Measurements from ENCODE around the gene PHC3. TPM values are rescaled to one million over a fixed set of nuclear protein-coding genes. Genes with fewer than 3 reads are reported as not detected.

The PHC3 gene
- total RNA-seq, 1 donor from 2014 or later, result 32.4 TPM

DNA sequence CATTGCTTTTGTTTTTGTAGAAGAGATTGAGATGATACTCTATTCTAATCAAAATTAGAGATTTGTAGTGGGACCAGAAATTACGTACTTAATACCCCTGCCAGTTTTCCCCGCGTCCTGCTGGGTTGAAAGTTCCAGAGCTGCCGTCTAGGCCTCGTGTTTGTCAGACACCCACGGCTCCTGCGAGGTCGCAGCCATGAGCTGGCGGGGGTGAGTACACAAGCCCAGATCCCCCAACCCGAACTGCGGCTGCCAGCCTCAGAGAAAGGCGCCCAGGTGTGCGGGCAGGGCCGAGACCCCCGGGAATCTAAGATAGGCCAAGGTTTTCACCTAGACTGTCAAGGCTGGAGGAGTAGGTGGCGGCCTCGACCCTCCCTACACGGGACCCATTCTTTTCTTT, 117.4 kb downstream of the PHC3 start:
- Mint-ChIP-seq H3K4me1 (ENCODE audit: unreplicated experiment) (peaks cover 7% of the 10 kb centered on the region), H3K36me3 (ENCODE audit: low read depth, unreplicated experiment) (peaks cover 5% of the 10 kb centered on the region), H3K4me3 (ENCODE audit: unreplicated experiment) (no peak overlapping the region), H3K27me3 (ENCODE audit: unreplicated experiment) (no peaks in the 10 kb centered on the region), H3K27ac (ENCODE audit: unreplicated experiment) (no peak overlapping the region), H3K9me3 (ENCODE audit: unreplicated experiment) (no peaks in the 10 kb centered on the region)
- no peak for DNase-seq (ENCODE audit: low spot score)
- no peak for TF ChIP-seq CTCF (IDR thresholded peaks at IDR 0.05; ENCODE audit: unreplicated experiment)

GRCh38 chr3:170063691-170064090, 117.8 kb downstream of the PHC3 start:
- Mint-ChIP-seq H3K4me1 (ENCODE audit: unreplicated experiment) (peaks cover 7% of the 10 kb centered on the region), H3K27me3 (ENCODE audit: unreplicated experiment) (no peaks in the 10 kb centered on the region), H3K4me3 (ENCODE audit: unreplicated experiment) (no peak overlapping the region), H3K36me3 (ENCODE audit: low read depth, unreplicated experiment) (peaks cover 5% of the 10 kb centered on the region), H3K27ac (ENCODE audit: unreplicated experiment) (no peak overlapping the region), H3K9me3 (ENCODE audit: unreplicated experiment) (no peaks in the 10 kb centered on the region)
- no peak for TF ChIP-seq CTCF (IDR thresholded peaks at IDR 0.05; ENCODE audit: unreplicated experiment)
- DNase-seq (ENCODE audit: low spot score), result no peak

GRCh38 chr3:170062769-170063168, 118.8 kb downstream of the PHC3 start:
- H3K9me3 Mint-ChIP-seq (ENCODE audit: unreplicated experiment), result no peaks in the 10 kb centered on the region
- DNase-seq (ENCODE audit: low spot score), result no peak
- H3K4me3 Mint-ChIP-seq (ENCODE audit: unreplicated experiment), result no peak overlapping the region
- H3K36me3 Mint-ChIP-seq (ENCODE audit: low read depth, unreplicated experiment), result peaks cover 5% of the 10 kb centered on the region
- peaks cover 8% of the 10 kb centered on the region for H3K4me1 Mint-ChIP-seq (ENCODE audit: unreplicated experiment)
- TF ChIP-seq CTCF (IDR thresholded peaks at IDR 0.05; ENCODE audit: unreplicated experiment), result no peak
- no peaks in the 10 kb centered on the region for H3K27me3 Mint-ChIP-seq (ENCODE audit: unreplicated experiment)
- H3K27ac Mint-ChIP-seq (ENCODE audit: unreplicated experiment), result no peak overlapping the region

GRCh38 chr3:170062068-170062467, 119.5 kb downstream of the PHC3 start:
- H3K36me3 Mint-ChIP-seq (ENCODE audit: low read depth, unreplicated experiment), result peaks cover 5% of the 10 kb centered on the region
- no peaks in the 10 kb centered on the region for H3K27me3 Mint-ChIP-seq (ENCODE audit: unreplicated experiment)
- no peak overlapping the region for H3K4me3 Mint-ChIP-seq (ENCODE audit: unreplicated experiment)
- no peak overlapping the region for H3K27ac Mint-ChIP-seq (ENCODE audit: unreplicated experiment)
- no peak for TF ChIP-seq CTCF (IDR thresholded peaks at IDR 0.05; ENCODE audit: unreplicated experiment)
- peaks cover 8% of the 10 kb centered on the region for H3K4me1 Mint-ChIP-seq (ENCODE audit: unreplicated experiment)
- DNase-seq (ENCODE audit: low spot score), result no peak
- H3K9me3 Mint-ChIP-seq (ENCODE audit: unreplicated experiment), result no peaks in the 10 kb centered on the region

- DNase-seq (ENCODE audit: low spot score), result no peak
- H3K9me3 Mint-ChIP-seq (ENCODE audit: unreplicated experiment), result no peaks in the 10 kb centered on the region
- H3K4me3 Mint-ChIP-seq (ENCODE audit: unreplicated experiment), result no peak overlapping the region
- no peak for TF ChIP-seq CTCF (IDR thresholded peaks at IDR 0.05; ENCODE audit: unreplicated experiment)
- no peak overlapping the region for H3K27ac Mint-ChIP-seq (ENCODE audit: unreplicated experiment)
- H3K4me1 Mint-ChIP-seq (ENCODE audit: unreplicated experiment), result peaks cover 8% of the 10 kb centered on the region
- no peaks in the 10 kb centered on the region for H3K27me3 Mint-ChIP-seq (ENCODE audit: unreplicated experiment)
- peaks cover 5% of the 10 kb centered on the region for H3K36me3 Mint-ChIP-seq (ENCODE audit: low read depth, unreplicated experiment)
Observed at GRCh38 chr3:170059447-170059846, 122.1 kb downstream of the PHC3 start.

Data from endothelial cell (in vitro differentiated cells).